Measurements from ENCODE around the gene LMX1B.
A peak's percentile ranks its signal among the peaks of the same experiment; 100 is the strongest.

- TF ChIP-seq, protein P1, sequence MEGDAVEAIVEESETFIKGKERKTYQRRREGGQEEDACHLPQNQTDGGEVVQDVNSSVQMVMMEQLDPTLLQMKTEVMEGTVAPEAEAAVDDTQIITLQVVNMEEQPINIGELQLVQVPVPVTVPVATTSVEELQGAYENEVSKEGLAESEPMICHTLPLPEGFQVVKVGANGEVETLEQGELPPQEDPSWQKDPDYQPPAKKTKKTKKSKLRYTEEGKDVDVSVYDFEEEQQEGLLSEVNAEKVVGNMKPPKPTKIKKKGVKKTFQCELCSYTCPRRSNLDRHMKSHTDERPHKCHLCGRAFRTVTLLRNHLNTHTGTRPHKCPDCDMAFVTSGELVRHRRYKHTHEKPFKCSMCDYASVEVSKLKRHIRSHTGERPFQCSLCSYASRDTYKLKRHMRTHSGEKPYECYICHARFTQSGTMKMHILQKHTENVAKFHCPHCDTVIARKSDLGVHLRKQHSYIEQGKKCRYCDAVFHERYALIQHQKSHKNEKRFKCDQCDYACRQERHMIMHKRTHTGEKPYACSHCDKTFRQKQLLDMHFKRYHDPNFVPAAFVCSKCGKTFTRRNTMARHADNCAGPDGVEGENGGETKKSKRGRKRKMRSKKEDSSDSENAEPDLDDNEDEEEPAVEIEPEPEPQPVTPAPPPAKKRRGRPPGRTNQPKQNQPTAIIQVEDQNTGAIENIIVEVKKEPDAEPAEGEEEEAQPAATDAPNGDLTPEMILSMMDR (IDR thresholded peaks at IDR 0.05; ENCODE audit: extremely low read depth in 1 of 2, insufficient read depth in 1 of 2, low read depth in 1 of 2, low read length in 2 of 2), result peak; percentile 87 to 90
- TF ChIP-seq EZH2 (IDR thresholded peaks at IDR 0.05; ENCODE audit: borderline replicate concordance, low read depth, low read length, severe bottlenecking) (no peak), POLR2A (IDR thresholded peaks at IDR 0.05; ENCODE audit: low read depth, low read length) (no peak), POLR2AphosphoS5 (IDR thresholded peaks at IDR 0.05; ENCODE audit: insufficient read depth, low read depth, low read length) (no peak), MYC (IDR thresholded peaks at IDR 0.05; ENCODE audit: low read depth, low read length) (peak; percentile 91), FOS (IDR thresholded peaks at IDR 0.05; ENCODE audit: borderline replicate concordance, insufficient read depth, low read length) (no peak), JUN (IDR thresholded peaks at IDR 0.05; ENCODE audit: borderline replicate concordance, insufficient read depth, insufficient read length, low read depth) (no peak), GATA2 (IDR thresholded peaks at IDR 0.05; ENCODE audit: insufficient read depth, insufficient read length, low read depth, low read length) (no peak)
- TF ChIP-seq, protein P2, sequence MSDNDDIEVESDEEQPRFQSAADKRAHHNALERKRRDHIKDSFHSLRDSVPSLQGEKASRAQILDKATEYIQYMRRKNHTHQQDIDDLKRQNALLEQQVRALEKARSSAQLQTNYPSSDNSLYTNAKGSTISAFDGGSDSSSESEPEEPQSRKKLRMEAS (IDR thresholded peaks at IDR 0.05; ENCODE audit: insufficient read depth, insufficient read length), result peak; percentile 95
Measured at GRCh38 chr9:126704892-126705766, 91.4 kb downstream of the LMX1B start.

All from endothelial cell of umbilical vein (primary cell).